CD1c-positive myeloid dendritic cell (primary cell): Measurements from ENCODE around the gene CENPP.

Source experiments
- DNase-seq: peaks from one replicate; pipeline ENCODE4 v3.0.0-alpha.2; 2016; ENCODE audit errors: extremely low spot score

Gene CENPP

GRCh38 chr9:92637886-92638620 is 312.3 kb downstream of the CENPP start:
- no peak for DNase-seq

DNA sequence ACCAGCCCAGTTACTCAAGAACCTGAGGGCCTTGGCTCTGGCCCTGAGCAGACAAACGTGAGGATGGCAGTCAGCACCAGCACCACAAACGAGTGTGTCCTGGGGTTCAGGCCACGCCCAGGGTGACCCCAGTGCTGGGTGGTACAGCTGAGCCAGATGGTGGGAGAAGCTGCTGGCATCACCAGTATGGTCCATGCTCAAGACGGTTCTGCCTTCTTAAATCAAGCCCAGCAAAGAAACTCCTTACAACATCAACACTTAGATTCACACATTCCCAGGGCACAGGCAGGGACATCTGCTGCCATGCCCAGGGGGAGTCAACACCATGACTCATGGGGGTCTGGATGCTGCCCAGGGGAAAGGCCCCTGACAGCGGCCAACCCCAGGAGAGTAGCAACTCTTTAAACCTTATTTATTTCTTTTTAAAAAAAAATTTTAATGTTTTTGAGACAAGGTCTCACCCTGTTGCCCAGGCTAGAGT is 312.9 kb downstream of the CENPP start:
- no peak for DNase-seq

DNA sequence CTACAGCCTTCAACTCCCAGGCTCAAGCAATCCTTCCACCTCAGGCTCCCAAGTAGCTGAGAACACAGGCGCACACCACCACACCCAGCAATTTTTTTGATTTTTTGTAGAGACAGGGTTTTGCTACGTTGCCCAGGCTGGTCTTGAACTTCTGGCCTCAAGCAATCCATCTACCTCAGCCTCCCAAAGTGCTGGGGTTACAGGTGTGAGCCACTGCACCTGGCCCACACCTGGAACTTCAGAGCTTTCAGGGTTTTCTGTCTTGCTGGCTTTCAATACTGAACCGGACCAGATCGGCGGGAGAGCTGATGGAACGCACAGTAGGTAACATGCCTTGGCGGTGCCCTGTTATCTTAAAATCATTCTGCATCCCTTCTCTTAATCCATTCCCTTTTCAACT is 313.4 kb downstream of the CENPP start:
- DNase-seq: no peak

DNA sequence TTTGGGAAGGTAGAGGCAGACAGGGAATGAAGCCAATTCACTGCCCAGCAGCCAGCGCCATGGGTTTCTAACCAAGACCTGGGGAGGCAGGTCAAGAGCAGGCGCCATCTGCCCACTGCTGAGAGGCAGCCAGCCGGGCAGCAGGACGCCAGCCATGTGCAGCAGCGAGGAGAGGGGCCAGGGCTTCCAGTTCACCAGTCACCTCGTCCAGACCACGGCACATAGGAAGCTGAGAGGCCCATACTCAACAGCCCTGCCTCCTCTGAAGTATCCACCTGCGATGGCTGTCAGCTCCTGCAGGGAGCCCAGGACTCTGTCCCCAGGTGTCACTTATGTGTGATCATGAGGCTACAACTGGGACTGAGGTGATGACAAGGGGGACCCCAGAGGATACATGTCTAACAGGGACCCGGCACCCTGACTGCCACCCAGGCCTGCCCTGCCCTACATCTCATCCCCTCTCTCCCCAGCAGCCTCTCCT is 314.1 kb downstream of the CENPP start:
- no peak for DNase-seq

- no peak for DNase-seq
These were observed 314.8 kb downstream of the CENPP start for GRCh38 chr9:92640398-92641091.

GRCh38 chr9:92641092-92641809 is 315.5 kb downstream of the CENPP start:
- DNase-seq: no peak

GRCh38 chr9:92642041-92642451 is 316.3 kb downstream of the CENPP start:
- no peak for DNase-seq

DNA sequence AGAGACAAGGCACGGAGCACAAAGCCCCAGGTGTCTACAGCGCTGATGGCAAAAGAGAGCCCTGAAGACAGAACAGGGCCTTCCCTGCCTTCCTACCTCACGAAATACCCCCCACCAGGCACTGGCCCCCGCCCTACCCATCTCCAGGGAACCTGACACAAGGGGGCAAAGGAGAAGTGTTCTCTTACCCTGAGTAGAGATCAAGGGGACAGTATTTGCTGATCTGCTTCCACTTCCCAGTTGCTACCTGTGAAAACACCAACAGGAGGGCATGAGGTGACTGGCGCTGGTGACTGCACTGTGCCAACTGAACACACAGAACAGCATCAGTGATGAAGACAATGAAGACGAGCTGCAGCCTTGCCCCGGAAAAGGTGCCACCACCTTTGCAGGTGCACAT is 316.8 kb downstream of the CENPP start:
- no peak for DNase-seq

DNA sequence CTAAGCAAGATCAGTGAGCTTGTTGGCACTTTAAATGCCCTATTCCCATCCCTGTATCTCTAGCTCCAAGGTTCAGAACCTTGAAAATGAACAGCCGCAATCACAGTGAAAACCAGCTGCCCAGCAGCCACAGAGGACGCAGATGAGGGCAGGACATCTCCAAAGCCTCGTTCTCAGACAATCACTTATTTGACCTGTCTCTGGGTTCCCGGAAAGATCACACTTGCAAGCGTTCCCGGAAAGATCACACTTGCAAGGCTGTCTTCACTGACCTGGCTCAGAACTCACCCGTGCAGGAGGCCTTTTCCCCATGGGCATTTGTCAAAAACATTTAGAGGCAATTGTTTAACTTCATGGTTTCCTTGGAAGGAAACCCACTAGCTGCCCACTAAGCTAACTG is 318.5 kb downstream of the CENPP start:
- DNase-seq: no peak

GRCh38 chr9:92645041-92645440 is 319.3 kb downstream of the CENPP start:
- DNase-seq: no peak

DNA sequence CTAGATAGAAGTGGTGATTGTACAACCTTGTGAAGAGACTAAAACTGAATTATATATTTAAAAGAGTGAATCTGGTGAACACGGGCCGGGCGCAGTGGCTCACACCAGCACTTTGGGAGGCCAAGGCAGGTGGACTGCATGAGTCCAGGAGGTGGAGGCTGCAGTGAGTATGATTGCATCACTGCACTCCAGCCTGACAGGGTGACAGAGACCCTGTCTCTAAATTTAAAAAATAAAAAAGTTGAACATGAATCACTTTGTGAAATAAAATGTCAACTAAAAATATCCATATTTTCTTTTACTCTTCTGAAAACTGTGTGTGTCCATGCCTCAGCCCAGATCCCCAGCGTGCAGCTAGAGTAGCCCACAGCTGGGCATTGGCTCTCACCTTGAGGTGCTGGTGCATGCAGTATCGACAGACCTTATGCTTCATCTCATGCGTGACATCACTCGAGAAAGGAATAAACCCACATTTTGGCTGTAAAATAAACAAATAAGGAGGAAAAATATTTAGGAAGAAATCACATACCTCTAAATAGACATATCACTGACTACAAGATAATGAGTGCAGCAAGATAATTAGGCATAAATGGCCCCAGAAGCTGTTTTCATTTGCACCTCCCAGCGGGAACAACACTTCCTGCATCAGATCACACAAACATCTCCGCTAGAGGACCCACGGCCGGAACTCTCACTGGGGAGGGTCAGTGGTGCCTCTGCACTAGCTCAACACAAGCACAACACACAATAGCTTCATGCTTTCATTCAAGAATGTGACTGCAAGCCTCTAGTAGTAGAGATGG is 322.1 kb downstream of the CENPP start:
- no peak for DNase-seq

DNA sequence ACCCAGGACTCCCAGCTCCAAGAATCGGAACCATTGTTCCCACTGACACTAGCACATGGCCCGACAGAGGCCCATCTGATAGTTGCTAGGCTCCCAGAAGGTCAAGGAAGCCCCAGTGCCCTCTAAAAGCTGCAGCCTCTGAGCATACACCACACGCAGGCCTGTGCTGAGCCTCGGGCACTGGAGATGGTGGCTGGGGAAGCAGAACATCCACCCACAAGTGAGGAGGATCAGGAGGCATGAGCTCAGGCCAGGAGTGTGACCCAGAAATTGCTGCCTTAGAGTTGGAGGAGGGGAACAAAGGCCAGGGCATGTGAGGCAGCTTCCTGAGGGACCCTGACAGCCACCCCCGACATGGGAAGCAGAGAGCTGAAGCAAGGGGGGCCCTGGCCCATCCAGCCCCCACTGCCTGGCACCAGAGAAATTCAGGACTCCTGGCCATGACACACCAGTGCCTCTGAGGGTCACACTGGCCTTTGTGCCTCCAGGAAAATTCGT is 322.8 kb downstream of the CENPP start:
- no peak for DNase-seq

- no peak for DNase-seq
These were observed 323.3 kb downstream of the CENPP start for GRCh38 chr9:92649007-92649406.

DNA sequence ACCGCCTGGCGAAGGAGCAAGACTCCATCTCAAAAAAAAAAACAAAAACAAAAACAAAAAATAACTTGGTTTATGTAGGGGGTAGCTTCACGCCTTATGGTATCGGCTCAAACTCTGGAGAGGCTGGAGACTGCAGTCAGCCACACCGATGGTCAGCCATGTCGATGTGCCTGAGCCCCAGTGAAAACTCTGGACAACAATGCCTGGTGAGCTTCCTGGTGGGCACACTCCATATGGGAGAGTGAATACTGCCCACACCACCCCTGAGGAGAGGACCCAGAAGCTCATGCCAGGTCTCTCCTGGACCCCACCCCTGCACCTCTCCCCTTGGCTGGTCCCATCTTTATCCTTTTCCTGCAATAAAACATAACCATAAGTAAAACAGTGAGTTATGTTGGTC is 324.5 kb downstream of the CENPP start:
- no peak for DNase-seq

- no peak for DNase-seq
These were observed 325.3 kb downstream of the CENPP start for GRCh38 chr9:92650839-92651621.

DNA sequence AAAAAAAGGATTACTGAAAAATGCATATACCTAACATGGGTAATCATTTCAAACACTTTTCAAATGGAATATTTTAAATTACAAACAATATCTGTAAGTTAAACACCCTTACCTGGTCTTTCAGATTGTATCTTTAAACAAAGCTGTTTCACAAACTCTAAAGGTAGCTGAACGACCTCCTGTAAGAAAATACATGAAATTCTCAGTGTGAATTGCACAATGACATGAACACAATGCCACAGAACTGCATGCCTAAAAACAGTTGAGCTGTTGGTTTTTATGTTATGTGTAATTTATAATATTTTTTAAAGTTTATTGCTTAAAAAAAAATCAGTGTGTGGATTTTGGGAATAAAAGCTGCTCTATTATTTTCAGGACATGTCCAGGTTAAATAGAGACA is 326.7 kb downstream of the CENPP start:
- no peak for DNase-seq

DNA sequence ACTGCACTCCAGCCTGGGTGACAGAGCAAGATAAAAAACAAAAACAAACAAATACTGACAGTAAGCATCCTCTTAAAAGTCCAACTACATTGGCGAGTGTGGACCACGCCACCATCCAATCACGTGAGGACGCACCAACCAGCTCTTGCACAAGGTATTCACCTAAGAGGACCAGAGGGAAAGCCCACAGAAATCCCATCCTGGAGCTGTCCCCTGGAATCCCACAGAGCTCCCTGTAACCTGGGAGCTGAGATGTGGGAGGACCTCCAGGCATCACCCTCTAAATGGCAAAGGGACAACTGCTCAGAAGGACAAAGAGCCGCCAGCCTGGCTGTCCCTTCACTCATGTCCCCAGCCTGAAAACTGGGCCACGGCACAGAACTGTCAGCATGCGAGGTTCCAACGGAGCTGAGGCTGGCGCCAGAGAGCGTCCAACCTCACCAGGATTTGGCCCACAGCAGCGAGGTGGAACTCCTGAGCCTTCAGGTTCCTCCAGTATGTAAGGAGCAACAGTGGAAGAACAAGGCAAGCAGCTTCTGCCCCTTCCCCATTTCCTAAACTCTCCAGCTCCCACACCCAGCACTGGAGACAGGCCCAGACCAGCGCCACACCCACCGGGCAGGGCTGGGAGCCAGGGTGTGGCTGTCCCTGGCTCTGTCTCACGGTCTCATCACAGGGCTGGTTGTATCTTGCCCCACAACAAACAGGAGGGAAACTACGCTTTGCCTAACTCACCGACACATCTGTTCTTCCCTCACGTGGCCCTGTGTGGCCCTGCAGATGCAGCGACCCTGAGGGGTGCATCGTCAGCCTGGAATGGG is 328.9 kb downstream of the CENPP start:
- DNase-seq: no peak

GRCh38 chr9:92655366-92655765 is 329.6 kb downstream of the CENPP start:
- no peak for DNase-seq

GRCh38 chr9:92655896-92656536 is 330.3 kb downstream of the CENPP start:
- DNase-seq: no peak
